Germinal center (tissue), 1 donor: Measurements from ENCODE around the gene MYH15.

Experiments
- DNase-seq: peaks from one replicate; pipeline ENCODE4 v3.0.0; 2012; ENCODE audit warnings: mixed read lengths, low spot score

Gene MYH15

GRCh38 chr3:108510496-108510895 lies at the start of gene MYH15:
MYH15 (minus strand) TSS chr3:108510596; CDS start chr3:108510530, 66 bp downstream.
- no peak for DNase-seq

GRCh38 chr3:108555966-108556581 lies 45.7 kb upstream of the MYH15 start:
- no peak for DNase-seq

- DNase-seq, result no peak
These were observed 44.6 kb upstream of the MYH15 start for GRCh38 chr3:108554913-108555571.

- no peak for DNase-seq
These were observed 43.8 kb upstream of the MYH15 start for GRCh38 chr3:108554229-108554628.

GRCh38 chr3:108552267-108553159 lies 42.1 kb upstream of the MYH15 start:
- no peak for DNase-seq

- no peak for DNase-seq
These were observed 38.5 kb upstream of the MYH15 start for GRCh38 chr3:108548886-108549285.

GRCh38 chr3:108548304-108548703 lies 37.9 kb upstream of the MYH15 start:
- DNase-seq, result no peak

GRCh38 chr3:108546692-108547091 lies 36.3 kb upstream of the MYH15 start:
- DNase-seq, result no peak

- DNase-seq, result no peak
These were observed 35.9 kb upstream of the MYH15 start for GRCh38 chr3:108546247-108546646.

GRCh38 chr3:108538083-108538482 lies 27.7 kb upstream of the MYH15 start:
- DNase-seq, result no peak

GRCh38 chr3:108528459-108529252 lies 18.3 kb upstream of the MYH15 start:
- DNase-seq, result no peak

- DNase-seq, result no peak
These were observed 17.4 kb upstream of the MYH15 start for GRCh38 chr3:108527817-108528216.

GRCh38 chr3:108527109-108527508 lies 16.7 kb upstream of the MYH15 start:
- no peak for DNase-seq

GRCh38 chr3:108525971-108526370 lies 15.6 kb upstream of the MYH15 start:
- no peak for DNase-seq

GRCh38 chr3:108525256-108525655 lies 14.9 kb upstream of the MYH15 start:
- DNase-seq, result no peak

- DNase-seq, result no peak
These were observed 14.1 kb upstream of the MYH15 start for GRCh38 chr3:108524537-108524936.

- DNase-seq, result no peak
These were observed 8.5 kb upstream of the MYH15 start for GRCh38 chr3:108518895-108519294.

GRCh38 chr3:108516881-108517280 lies 6.5 kb upstream of the MYH15 start:
- no peak for DNase-seq

GRCh38 chr3:108513961-108514360 lies 3.6 kb upstream of the MYH15 start:
- no peak for DNase-seq

- DNase-seq, result no peak
These were observed 2.3 kb upstream of the MYH15 start for GRCh38 chr3:108512671-108513070.

GRCh38 chr3:108511490-108511889 lies 1.1 kb upstream of the MYH15 start:
- no peak for DNase-seq

GRCh38 chr3:108511055-108511454 lies 659 bp upstream of the MYH15 start:
- DNase-seq, result no peak
